AG09319 (cell line): ENCODE measurements around the gene NAA10.

ENCODE experiments used
- DNase-seq: peaks from one replicate; pipeline ENCODE4 v3.0.0-alpha.2; 2010; ENCODE audit warnings: low read depth; ENCODE audit errors: extremely low read depth
- TF ChIP-seq, protein P1 (sequence below): IDR thresholded peaks from 2 replicates; pipeline ENCODE4 v1.5.1; 2011; ENCODE audit warnings: low read depth, mild to moderate bottlenecking, inconsistent platforms, low read length, moderate library complexity

NAA10 gene

DNA sequence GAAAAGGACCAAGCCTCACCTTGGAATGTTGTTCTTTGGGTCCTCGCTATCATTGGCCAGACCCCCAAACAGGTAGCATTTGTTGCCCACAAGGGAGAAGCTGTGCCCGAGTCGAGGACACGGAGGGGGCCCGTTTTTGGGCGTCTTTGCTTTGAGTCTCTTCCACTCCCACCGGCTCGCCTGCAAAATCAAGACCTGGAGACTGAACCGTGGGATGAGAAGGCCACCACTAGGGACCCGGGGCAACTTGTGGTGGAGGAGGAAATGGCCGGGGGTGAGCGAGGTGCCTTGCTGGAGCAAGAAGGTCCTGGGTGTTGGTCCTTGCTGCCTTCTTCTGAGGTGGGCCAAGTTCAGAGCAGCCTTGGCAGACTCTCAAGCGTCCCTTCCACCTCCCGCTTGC is 29.3 kb upstream of the NAA10 start:
- DNase-seq = no peak
- TF ChIP-seq, protein P1, sequence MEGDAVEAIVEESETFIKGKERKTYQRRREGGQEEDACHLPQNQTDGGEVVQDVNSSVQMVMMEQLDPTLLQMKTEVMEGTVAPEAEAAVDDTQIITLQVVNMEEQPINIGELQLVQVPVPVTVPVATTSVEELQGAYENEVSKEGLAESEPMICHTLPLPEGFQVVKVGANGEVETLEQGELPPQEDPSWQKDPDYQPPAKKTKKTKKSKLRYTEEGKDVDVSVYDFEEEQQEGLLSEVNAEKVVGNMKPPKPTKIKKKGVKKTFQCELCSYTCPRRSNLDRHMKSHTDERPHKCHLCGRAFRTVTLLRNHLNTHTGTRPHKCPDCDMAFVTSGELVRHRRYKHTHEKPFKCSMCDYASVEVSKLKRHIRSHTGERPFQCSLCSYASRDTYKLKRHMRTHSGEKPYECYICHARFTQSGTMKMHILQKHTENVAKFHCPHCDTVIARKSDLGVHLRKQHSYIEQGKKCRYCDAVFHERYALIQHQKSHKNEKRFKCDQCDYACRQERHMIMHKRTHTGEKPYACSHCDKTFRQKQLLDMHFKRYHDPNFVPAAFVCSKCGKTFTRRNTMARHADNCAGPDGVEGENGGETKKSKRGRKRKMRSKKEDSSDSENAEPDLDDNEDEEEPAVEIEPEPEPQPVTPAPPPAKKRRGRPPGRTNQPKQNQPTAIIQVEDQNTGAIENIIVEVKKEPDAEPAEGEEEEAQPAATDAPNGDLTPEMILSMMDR = no peak

DNA sequence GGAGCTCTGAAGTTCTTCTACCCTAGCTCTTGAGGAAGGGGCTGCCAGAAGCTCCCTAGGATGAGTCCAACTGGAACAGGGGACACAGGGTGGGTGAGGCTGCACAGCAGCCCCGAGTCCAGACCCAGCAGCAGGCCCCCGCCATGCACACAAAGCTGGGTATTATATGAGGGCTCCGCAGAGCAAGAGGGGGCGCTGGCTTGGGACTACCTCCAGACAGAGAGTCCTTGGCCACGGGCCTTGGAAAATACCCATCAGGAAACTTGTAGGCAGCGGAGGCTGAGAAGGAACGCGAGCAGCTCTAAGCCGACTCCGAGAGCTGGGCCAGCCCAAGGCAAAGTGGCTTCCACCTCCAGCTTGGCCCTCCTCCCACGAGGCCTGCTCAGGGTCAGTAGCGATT is 28.7 kb upstream of the NAA10 start:
- no peak for DNase-seq
- TF ChIP-seq, protein P1 = no peak

DNA sequence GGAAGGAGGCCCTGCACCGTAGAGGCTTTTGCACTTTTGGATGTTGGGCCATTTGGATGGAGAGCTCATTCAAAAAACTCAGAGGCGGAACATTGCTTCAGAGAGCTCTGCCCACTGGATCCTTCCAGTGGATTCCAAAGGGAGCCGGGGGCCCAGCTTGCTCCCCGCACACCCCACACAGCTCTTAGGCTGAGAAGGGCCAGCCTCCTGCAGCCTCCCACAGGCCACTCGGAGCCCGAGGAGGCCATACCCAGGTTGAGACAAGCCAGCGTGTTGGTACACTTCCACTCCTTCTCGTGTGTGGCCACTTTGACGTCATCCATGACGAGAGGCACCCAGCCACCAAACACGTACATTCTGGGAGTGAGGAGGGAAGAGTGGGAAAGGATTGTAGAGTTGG is 26.5 kb upstream of the NAA10 start:
- TF ChIP-seq, protein P1 = no peak
- no peak for DNase-seq

DNA sequence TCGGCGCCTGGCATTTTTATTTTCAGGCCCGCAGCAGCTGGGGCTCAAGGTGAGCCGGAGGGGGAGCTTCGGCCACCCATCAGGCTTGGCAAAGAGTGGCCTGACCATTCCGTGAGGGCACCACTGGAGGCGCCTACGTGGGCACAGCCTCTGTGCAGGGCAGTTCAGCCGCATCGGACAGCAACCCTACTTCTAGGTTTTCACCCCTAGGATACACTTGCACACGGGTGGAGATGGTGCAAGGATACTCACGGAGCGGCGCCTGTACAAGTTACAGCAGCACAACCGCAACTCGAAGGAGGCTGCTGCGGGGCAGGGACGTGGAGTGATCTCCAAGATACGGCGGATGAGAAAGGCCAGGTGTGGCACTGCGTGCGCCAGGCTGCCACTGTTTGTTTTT is 25.9 kb upstream of the NAA10 start:
- DNase-seq = no peak
- TF ChIP-seq, protein P1 = no peak

DNA sequence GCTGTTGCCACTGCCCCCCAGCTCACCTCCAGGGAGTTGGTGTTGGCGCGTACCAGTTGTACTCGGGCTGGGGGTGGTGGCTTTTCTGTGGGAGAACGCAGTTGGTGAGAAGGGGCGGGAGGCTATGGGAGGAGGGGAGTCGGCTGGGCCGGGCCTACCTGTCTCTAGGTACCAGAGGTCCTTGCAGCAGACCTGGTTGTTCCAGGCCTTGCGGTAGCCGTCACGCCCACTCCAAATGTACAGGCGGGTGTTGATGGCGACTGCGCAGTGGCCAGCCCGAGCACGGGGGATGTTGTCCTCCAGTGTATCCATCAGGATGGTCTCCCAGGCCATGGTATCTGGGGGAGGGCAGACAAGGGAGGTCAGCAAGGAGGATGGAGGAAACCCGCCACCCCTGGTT is 25.2 kb upstream of the NAA10 start:
- TF ChIP-seq, protein P1 = no peak

DNA sequence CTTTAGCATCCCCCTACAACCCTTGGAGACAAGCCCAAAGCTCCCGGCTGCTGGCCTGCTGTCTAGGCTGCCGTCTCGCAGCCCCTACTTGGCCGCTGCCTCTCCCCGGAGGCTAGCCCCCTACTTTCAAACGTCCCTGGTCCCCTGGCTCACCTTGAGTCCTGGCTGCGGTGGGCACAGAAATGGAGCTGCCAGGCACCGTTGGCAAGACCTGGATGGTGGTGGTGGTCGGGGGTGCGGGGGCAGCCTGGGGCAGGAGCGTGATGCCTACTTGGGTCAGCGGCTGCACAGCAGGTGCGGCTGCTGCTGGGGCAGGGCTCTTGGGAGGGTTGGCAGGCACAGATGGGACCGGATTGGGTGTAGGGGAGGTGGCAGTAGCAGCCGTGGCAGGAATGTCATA is 24.8 kb upstream of the NAA10 start:
- TF ChIP-seq, protein P1 = no peak
- DNase-seq = no peak

More for the DNA sequence above, 25.2 kb upstream of the NAA10 start:
- DNase-seq = no peak

DNA sequence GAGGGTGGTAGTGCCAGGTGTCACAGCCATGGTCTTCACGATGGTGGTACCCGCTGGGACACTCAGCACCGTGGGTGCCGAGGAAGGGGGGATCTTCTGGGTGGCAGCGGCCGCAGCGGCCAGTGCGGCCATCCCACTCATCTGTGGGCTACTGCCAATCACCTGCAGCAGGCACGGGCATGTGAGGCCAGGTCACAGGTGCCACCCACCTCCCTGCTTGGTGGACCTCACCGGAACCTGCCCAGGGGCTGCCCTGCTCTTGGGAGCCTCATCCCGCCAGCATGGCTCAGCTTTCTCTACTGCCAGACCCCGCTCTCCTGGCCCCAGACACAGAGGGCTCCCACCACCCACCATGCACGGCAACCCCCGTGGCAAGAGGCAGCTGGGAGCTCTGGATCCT is 23.8 kb upstream of the NAA10 start:
- no peak for DNase-seq
- TF ChIP-seq, protein P1 = no peak
